ENCODE results near the gene GMEB1.
"Not testable (repeated sequence)": the region's sequence is repeated elsewhere in the genome, so short reads cannot be mapped to it uniquely, and the experiment has no call there.

The GMEB1 gene

DNA sequence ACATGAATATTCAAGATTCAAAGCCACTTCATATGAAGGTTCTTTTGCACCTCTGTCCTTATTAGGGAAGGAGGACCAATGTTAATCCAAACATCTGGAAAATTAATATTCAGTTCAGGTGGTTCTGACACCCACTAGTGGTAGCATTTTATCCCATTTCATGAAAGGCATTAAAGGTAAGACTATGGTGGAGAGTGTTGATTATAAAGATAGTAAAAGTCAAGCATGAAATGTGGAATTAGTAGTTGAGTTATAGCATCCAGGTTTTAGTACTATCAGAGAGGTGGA is 50.7 kb downstream of the GMEB1 start:
- TF ChIP-seq, protein P1, sequence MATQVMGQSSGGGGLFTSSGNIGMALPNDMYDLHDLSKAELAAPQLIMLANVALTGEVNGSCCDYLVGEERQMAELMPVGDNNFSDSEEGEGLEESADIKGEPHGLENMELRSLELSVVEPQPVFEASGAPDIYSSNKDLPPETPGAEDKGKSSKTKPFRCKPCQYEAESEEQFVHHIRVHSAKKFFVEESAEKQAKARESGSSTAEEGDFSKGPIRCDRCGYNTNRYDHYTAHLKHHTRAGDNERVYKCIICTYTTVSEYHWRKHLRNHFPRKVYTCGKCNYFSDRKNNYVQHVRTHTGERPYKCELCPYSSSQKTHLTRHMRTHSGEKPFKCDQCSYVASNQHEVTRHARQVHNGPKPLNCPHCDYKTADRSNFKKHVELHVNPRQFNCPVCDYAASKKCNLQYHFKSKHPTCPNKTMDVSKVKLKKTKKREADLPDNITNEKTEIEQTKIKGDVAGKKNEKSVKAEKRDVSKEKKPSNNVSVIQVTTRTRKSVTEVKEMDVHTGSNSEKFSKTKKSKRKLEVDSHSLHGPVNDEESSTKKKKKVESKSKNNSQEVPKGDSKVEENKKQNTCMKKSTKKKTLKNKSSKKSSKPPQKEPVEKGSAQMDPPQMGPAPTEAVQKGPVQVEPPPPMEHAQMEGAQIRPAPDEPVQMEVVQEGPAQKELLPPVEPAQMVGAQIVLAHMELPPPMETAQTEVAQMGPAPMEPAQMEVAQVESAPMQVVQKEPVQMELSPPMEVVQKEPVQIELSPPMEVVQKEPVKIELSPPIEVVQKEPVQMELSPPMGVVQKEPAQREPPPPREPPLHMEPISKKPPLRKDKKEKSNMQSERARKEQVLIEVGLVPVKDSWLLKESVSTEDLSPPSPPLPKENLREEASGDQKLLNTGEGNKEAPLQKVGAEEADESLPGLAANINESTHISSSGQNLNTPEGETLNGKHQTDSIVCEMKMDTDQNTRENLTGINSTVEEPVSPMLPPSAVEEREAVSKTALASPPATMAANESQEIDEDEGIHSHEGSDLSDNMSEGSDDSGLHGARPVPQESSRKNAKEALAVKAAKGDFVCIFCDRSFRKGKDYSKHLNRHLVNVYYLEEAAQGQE (IDR thresholded peaks at IDR 0.05; ENCODE audit: insufficient replicate concordance, low read depth): no peak
- no peak for TF ChIP-seq GABPA (IDR thresholded peaks at IDR 0.05; ENCODE audit: low read depth)
- TF ChIP-seq SPI1 (IDR thresholded peaks at IDR 0.05; ENCODE audit: borderline replicate concordance, low read depth): no peak
- Histone ChIP-seq H3K27me3 (ENCODE audit: insufficient read depth, poor library complexity, severe bottlenecking) (no peaks in the 10 kb centered on the region), H3K4me3 (replicated peaks; ENCODE audit: insufficient read depth, low read length) (no peak overlapping the region), H3K27ac (replicated peaks) (no peak overlapping the region)
- DNase-seq (ENCODE audit: low read depth in 1 of 2, low spot score in 1 of 2): no peak

DNA sequence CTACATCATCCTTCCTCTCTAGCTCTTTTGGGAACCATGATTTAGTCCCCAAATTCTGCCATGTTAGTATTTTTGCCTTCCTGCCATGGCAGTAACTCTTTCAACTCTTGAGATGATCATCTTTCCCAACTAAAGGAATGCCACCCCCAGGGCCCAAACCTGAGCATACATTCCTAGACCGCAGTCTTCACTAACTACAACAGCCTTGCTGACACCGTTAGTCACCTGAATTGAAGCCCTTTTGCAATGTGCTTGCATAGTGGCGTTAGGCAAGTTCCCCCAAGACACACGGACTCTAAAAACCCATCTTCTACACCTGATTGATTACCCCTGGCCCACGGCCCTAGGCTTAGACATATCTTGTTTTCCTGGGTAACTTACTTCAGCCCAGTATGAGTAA is 51.8 kb downstream of the GMEB1 start:
- Histone ChIP-seq H3K27me3 (ENCODE audit: insufficient read depth, poor library complexity, severe bottlenecking) (no peaks in the 10 kb centered on the region), H3K27ac (replicated peaks) (no peak overlapping the region), H3K4me3 (replicated peaks; ENCODE audit: insufficient read depth, low read length) (no peak overlapping the region)
- no peak for DNase-seq (ENCODE audit: low read depth in 1 of 2, low spot score in 1 of 2)
- TF ChIP-seq POLR2AphosphoS5 (IDR thresholded peaks at IDR 0.05; ENCODE audit: low read depth) (no peak), GABPA (IDR thresholded peaks at IDR 0.05; ENCODE audit: low read depth) (no peak), CTCF (IDR thresholded peaks at IDR 0.05; ENCODE audit: insufficient read depth, low read length) (no peak), SPI1 (IDR thresholded peaks at IDR 0.05; ENCODE audit: borderline replicate concordance, low read depth) (no peak)
- TF ChIP-seq, protein P1 (IDR thresholded peaks at IDR 0.05; ENCODE audit: insufficient replicate concordance, low read depth): no peak

DNA sequence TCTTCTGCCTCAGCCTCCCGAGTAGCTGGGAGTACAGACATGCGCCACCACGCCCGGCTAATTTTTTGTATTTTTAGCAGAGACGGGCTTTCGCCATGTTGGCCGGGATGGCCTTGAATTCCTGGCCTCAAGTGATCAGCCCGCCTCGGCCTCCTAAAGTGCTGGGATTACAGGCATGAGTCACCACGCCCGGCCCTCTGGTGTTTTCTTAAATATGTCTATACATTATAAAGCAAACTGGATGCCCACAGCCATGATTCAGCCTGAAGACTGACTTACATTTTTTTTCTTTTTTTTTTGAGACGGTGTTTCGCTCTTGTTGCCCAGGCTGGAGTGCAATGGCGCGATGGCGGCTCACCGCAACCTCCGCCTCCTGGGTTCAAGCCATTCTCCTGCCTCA is 53.3 kb downstream of the GMEB1 start:
- not testable (repeated sequence) for DNase-seq (ENCODE audit: low read depth in 1 of 2, low spot score in 1 of 2); H3K4me3 ChIP-seq (replicated peaks; ENCODE audit: insufficient read depth, low read length)

GRCh38 chr1:28725365-28725764 is 56.8 kb downstream of the GMEB1 start:
- DNase-seq (ENCODE audit: low read depth in 1 of 2, low spot score in 1 of 2); H3K27me3 ChIP-seq (ENCODE audit: insufficient read depth, poor library complexity, severe bottlenecking); H3K4me3 ChIP-seq (replicated peaks; ENCODE audit: insufficient read depth, low read length); H3K27ac ChIP-seq (replicated peaks): not testable (repeated sequence)

More for the DNA sequence above, 53.3 kb downstream of the GMEB1 start:
- not testable (repeated sequence) for H3K27me3 ChIP-seq (ENCODE audit: insufficient read depth, poor library complexity, severe bottlenecking); H3K27ac ChIP-seq (replicated peaks)

DNA sequence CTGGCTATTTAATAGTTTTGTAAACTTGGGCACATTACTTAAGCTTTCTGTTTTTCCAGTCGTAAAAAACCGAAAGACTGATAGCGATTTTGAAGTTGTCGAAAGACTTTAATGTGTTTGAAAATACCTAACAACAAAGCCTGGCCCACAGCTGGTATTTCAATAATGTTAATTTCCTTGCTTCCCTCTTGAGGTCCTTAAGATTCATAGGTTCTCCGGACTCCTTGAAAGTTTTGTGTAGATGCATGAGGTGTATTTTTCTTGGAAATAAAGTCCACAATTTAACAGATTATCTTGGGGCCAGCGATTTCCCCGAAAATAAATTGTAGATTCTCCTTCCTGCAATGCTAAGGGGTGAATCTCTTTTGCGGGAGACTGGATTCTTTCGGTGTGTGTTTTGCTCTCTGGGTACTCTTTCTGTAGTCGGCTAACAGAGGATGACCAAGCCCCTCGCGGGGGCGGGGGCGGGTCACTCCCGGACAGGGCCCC is 67.4 kb downstream of the GMEB1 start:
- H3K4me3 ChIP-seq (replicated peaks; ENCODE audit: insufficient read depth, low read length): peak overlapping the region; percentile 41
- no peaks in the 10 kb centered on the region for H3K27me3 ChIP-seq (ENCODE audit: insufficient read depth, poor library complexity, severe bottlenecking)
- DNase-seq (ENCODE audit: low read depth in 1 of 2, low spot score in 1 of 2): no peak
- TF ChIP-seq CTCF (IDR thresholded peaks at IDR 0.05; ENCODE audit: insufficient read depth, low read length) (no peak), SPI1 (IDR thresholded peaks at IDR 0.05; ENCODE audit: borderline replicate concordance, low read depth) (no peak), GABPA (IDR thresholded peaks at IDR 0.05; ENCODE audit: low read depth) (no peak), POLR2AphosphoS5 (IDR thresholded peaks at IDR 0.05; ENCODE audit: low read depth) (no peak)
- TF ChIP-seq, protein P1 (IDR thresholded peaks at IDR 0.05; ENCODE audit: insufficient replicate concordance, low read depth): no peak
- peak overlapping the region; percentile 96 for H3K27ac ChIP-seq (replicated peaks)

All from HL-60 (cell line).